ENCODE results near the gene LDB1.

The LDB1 gene

GRCh38 chr10:102117391-102118159 is 2.6 kb downstream of the LDB1 start:
- H3K4me3 ChIP-seq (ENCODE audit: low read length) = peak overlapping the region; percentile 88
- peak; percentile 83 for DNase-seq (ENCODE audit: low read depth)
- peak; percentile 29; the same call in 1 of the 2 replicates for TF ChIP-seq CTCF (conservative IDR thresholded peaks at IDR 0.05; ENCODE audit: low read length)

- peak overlapping the region; percentile 88 for H3K4me3 ChIP-seq (ENCODE audit: low read length)
- no peak for TF ChIP-seq CTCF (conservative IDR thresholded peaks at IDR 0.05; ENCODE audit: low read length)
- no peak for DNase-seq (ENCODE audit: low read depth)
Measured at GRCh38 chr10:102116656-102117055, 3.5 kb downstream of the LDB1 start.

- peak overlapping the region; percentile 80 for H3K4me3 ChIP-seq (ENCODE audit: low read length)
- DNase-seq (ENCODE audit: low read depth) = peak; percentile 28
- TF ChIP-seq CTCF (conservative IDR thresholded peaks at IDR 0.05; ENCODE audit: low read length) = no peak
Measured at GRCh38 chr10:102115775-102116174, 4.4 kb downstream of the LDB1 start.

GRCh38 chr10:102114861-102115618 is 5.1 kb downstream of the LDB1 start:
- peak; percentile 71 for DNase-seq (ENCODE audit: low read depth)
- no peak for TF ChIP-seq CTCF (conservative IDR thresholded peaks at IDR 0.05; ENCODE audit: low read length)
- H3K4me3 ChIP-seq (ENCODE audit: low read length) = peak overlapping the region; percentile 80

GRCh38 chr10:102113956-102114857 is 6.0 kb downstream of the LDB1 start:
- H3K4me3 ChIP-seq (ENCODE audit: low read length) = peak overlapping the region; percentile 80
- no peak for TF ChIP-seq CTCF (conservative IDR thresholded peaks at IDR 0.05; ENCODE audit: low read length)
- peak; percentile 15 for DNase-seq (ENCODE audit: low read depth)

- TF ChIP-seq CTCF (conservative IDR thresholded peaks at IDR 0.05; ENCODE audit: low read length) = no peak
- H3K4me3 ChIP-seq (ENCODE audit: low read length) = peak overlapping the region; percentile 80
- DNase-seq (ENCODE audit: low read depth) = no peak
Measured at GRCh38 chr10:102113261-102113955, 6.8 kb downstream of the LDB1 start.

Measured in AG10803 (cell line).